ENCODE measurements around the gene LHX6. TPM values are rescaled to one million over a fixed set of nuclear protein-coding genes. Genes with fewer than 3 reads are reported as not detected.

Gene LHX6
- total RNA-seq, 4 donors from 2014 or later: 2.2 to 13.3 (median 8.8) TPM

- TF ChIP-seq CTCF (IDR thresholded peaks at IDR 0.05): no peak
- no peak for DNase-seq (ENCODE audit: low spot score)
- no peak for ATAC-seq (ENCODE audit: low FRiP score)
Measured at GRCh38 chr9:122184551-122184950, 44.2 kb downstream of the LHX6 start.

GRCh38 chr9:122183501-122183900 is 45.3 kb downstream of the LHX6 start:
- DNase-seq (ENCODE audit: low spot score): no peak
- ATAC-seq (ENCODE audit: low FRiP score): no peak
- TF ChIP-seq CTCF (IDR thresholded peaks at IDR 0.05): no peak

GRCh38 chr9:122180633-122181032 is 48.1 kb downstream of the LHX6 start:
- ATAC-seq (ENCODE audit: low FRiP score) (peak; percentile 41), DNase-seq (ENCODE audit: low spot score) (no peak)
- no peak for TF ChIP-seq CTCF (IDR thresholded peaks at IDR 0.05)

GRCh38 chr9:122179690-122180074 is 49.1 kb downstream of the LHX6 start:
- no peak for DNase-seq (ENCODE audit: low spot score)
- TF ChIP-seq CTCF (IDR thresholded peaks at IDR 0.05): no peak
- ATAC-seq (ENCODE audit: low FRiP score): no peak

GRCh38 chr9:122179054-122179689 is 49.6 kb downstream of the LHX6 start:
- ATAC-seq (ENCODE audit: low FRiP score) (no peak), DNase-seq (ENCODE audit: low spot score) (no peak)

GRCh38 chr9:122176916-122177315 is 51.8 kb downstream of the LHX6 start:
- DNase-seq (ENCODE audit: low spot score): no peak
- TF ChIP-seq CTCF (IDR thresholded peaks at IDR 0.05): no peak
- no peak for ATAC-seq (ENCODE audit: low FRiP score)

More at GRCh38 chr9:122179054-122179689, 49.6 kb downstream of the LHX6 start:
- no peak for TF ChIP-seq CTCF (IDR thresholded peaks at IDR 0.05)

GRCh38 chr9:122173670-122174069 is 55.1 kb downstream of the LHX6 start:
- ATAC-seq (ENCODE audit: low FRiP score) (no peak), DNase-seq (ENCODE audit: low spot score) (no peak)
- no peak for TF ChIP-seq CTCF (IDR thresholded peaks at IDR 0.05)
